ENCODE measurements around the gene FIGN. TPM values are rescaled to one million over a fixed set of nuclear protein-coding genes. Genes with fewer than 3 reads are reported as not detected.

The FIGN gene
- total RNA-seq, 1 donor: under 0.01 TPM

DNA sequence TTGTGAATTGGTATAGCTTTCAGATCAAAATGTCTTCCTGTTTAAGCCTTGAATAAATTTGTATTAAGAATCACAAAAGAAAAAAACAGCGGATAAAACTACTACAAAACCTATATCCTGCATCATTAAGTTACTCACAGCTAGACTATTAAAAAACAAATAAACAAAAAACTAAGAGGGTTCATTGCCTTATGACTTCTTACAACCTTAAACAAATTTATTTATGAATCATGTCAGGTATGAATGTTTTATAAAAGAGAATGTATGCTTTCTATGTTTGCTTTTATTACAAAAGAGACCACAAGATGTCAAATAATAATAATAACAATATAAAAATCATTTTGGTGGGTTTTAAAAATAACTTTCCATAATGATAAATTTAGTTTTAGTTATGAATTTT, 109.6 kb downstream of the FIGN start:
- no peak for DNase-seq (ENCODE audit: low read depth in 2 of 3, low spot score in 2 of 3)

DNA sequence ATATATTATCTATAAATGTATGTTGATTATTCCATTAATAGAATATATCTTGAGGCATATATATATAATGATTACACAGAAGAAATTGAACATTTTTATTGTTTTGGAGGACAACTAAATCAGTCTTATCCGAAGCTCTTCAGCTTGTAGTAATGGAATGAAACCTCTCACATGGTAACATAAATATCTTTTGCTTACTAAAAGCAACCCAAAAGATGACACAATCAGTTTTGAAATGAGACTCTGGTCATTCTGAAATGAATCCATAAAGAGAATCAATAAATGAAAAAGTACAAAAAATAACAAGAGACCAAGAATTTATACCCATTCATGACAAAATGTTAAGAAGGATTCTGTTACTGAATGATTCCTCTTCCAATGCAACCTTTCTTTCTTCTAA, 110.2 kb downstream of the FIGN start:
- DNase-seq (ENCODE audit: low read depth in 2 of 3, low spot score in 2 of 3): no peak

DNA sequence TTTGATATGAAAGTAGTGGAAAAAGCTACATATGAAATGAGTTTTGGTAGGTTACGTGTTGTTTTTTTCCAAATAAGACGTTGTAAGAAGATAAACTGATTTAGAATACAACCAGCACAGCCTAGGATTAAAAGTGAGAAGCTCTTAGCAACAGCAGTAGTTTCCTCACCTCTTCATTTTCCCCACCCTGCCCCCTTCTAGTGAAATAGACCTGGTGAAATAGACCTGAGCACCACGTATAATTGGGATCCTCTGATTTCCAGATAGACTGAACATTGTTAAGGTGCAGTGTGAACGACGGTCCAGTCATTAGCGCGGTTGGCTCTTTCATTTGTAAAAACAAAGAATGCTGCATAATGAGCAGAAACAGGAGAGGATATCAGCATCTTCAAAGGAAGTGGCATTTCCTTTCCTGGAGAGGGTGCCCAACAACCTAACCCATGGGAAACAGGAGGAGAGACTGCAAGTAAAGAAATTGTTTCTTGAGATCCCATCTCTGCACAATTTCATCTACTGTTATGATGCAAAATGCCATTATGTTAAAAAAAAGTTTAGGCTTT, 114.3 kb downstream of the FIGN start:
- no peak for DNase-seq (ENCODE audit: low read depth in 2 of 3, low spot score in 2 of 3)

GRCh38 chr2:163617517-163617916, 118.3 kb downstream of the FIGN start:
- DNase-seq (ENCODE audit: low read depth in 2 of 3, low spot score in 2 of 3): no peak

DNA sequence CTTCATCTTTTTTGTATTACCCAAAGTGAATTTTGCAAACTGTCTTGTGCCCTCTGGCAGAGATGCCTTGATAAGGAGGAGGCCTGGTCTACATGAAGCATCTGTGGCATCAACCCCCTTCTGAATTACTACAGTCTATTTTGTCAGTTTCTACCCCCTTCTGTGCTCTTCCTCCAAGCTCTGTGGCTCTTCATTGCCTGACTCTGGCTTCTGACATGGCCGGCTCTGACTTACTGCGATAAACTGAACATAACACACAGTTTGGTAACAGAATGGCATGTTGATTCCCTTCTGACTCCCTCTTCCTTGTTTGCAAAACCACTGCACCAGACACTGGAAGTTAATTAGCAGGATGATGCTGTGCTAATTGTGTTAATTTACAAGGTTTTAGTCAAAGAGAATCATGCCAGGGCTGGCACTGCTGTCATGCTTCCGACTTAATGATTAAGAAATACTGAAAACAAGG, 122.5 kb downstream of the FIGN start:
- DNase-seq (ENCODE audit: low read depth in 2 of 3, low spot score in 2 of 3): no peak

DNA sequence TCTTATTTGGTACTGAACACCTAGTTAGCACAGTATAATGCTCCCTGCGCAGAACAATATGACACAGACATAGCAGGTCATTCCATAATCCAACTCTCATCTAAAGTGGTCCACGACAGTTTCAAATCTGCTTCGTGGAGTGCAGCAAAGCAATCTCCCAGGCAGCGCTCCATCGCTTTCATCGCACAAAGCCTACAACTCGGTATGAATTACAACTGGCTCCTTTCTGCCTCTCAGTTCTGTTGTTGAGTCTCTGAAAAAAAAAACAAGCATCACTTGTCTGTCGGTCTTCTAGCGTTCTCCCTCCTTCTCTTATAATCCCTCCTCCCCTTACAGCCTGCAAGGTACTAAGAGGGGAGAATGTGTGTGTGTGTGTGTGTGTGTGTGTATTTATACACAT, 123.5 kb downstream of the FIGN start:
- DNase-seq (ENCODE audit: low read depth in 2 of 3, low spot score in 2 of 3): no peak

- DNase-seq (ENCODE audit: low read depth in 2 of 3, low spot score in 2 of 3): no peak
Measured at GRCh38 chr2:163611557-163611906, 124.3 kb downstream of the FIGN start.

DNA sequence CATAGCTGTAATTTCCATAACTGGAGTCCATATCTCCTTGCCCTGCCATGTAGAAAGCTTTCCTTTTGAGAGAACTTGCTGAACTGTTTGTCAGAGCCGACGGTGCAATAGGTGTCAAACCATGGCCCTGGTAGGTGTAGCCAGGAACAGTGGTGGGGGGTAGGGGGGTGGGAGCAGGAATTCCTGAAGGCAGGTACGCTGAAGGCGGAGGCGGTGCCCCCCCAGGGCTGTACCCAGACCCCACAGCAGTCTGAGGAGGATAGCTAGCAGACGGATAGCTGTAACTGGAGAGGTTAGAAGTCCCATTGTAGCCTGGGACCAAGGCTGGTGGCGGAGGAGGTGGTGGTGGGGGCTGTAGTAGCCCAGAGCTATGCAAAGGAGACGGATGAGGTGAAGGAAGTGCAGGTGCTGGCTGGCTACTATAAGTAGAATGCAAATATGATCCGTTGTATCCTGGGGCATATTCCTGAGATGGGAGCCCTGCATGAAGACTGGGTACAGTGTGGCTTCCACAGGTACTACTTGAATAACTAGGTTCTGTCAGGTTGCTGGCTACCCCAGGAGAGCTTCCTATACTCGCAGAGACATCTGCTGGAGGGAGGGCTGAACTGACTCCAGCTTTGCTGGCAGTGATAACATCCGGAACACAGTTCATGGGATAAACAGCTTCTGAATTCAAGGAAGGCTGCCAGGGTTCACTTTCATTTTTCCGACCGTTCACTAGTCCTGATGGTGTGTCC, 124.8 kb downstream of the FIGN start:
- DNase-seq (ENCODE audit: low read depth in 2 of 3, low spot score in 2 of 3): no peak

GRCh38 chr2:163607630-163608029, 128.2 kb downstream of the FIGN start:
- DNase-seq (ENCODE audit: low read depth in 2 of 3, low spot score in 2 of 3): no peak

- no peak for DNase-seq (ENCODE audit: low read depth in 2 of 3, low spot score in 2 of 3)
Measured at GRCh38 chr2:163606878-163607277, 128.9 kb downstream of the FIGN start.

- no peak for DNase-seq (ENCODE audit: low read depth in 2 of 3, low spot score in 2 of 3)
Measured at GRCh38 chr2:163605779-163606178, 130.0 kb downstream of the FIGN start.

DNA sequence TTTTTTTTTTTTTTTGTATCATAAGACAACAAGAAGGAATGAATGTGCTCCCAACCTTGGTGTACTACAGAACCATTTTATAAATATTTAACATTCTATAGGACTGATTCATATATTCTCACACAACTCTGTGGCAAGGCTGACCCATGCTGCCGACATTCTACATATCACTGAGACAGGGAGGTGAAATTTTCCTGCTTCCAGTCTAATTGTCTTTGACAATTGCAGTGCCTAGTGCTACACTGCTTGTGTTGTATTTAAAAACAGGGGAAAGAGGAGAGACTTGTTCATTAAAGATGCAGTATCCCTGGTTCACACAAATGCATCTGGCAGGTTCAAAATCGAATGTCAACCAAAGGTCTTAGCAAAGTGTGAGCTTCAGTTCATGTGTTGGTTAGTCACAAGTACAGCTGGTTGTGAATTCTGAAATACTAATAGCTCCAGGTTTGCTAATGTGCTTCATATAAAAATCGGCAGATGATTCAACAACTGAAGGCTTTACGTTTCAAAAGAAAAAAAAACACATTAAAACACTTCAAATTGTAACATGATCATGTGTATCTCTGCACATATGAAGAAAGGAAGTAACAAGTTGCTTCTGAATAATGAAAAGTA, 130.8 kb downstream of the FIGN start:
- DNase-seq (ENCODE audit: low read depth in 2 of 3, low spot score in 2 of 3): no peak

DNA sequence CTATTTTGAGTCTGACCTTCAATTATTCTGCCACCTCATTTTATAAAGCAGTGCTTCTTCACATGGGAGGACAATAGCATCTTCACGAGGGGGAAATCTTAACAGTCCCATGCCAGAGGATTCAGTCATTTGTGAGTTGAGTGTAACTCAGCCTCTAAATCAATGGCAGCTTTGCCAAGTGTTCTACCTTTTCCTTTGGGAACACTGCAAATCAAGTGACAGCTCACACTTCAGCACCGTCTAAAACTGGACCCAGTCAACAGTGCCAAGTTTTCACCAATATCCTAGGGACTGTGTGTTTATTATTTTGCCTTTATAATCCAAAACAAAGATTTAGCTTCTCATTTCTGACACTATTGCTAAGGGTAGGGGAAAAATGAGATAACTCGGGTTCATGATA, 133.6 kb downstream of the FIGN start:
- no peak for DNase-seq (ENCODE audit: low read depth in 2 of 3, low spot score in 2 of 3)

DNA sequence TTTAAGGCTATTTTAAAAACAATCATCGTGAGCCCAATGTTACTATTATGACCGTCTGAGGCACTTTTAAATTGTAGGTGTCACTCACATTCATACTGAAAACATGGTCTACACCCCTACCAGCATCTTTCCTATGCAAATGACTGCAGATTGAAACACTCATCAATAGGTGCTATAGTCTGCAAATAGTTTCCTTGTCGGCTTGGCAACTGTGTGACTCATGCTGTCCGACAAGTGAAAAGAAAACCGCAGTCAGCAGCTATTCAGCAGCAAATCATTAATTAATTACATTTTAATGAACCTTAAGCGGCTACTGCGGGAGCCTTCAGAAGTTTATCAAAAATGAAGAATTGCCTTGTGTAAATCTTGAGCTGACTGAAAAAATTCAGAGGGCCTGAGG, 134.4 kb downstream of the FIGN start:
- no peak for DNase-seq (ENCODE audit: low read depth in 2 of 3, low spot score in 2 of 3)

DNA sequence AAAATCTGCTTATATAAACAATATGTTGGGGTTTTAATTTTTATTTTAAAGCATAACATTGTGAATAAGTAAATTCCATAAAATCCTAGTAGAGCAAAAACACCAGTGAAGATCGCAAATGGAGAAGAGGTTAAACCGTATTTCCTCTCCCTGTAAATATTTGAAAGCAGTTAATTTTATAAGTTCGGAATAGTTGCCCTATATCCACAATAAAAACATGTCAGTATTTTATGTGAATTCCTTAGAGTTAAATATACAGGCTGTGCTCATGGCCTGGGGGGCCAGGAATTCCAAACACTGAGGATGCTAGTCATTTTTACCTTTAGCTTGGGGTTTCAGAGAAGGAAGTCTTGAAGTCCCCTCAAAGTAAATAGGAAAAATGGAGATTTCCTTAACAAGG, 135.0 kb downstream of the FIGN start:
- DNase-seq (ENCODE audit: low read depth in 2 of 3, low spot score in 2 of 3): no peak

GRCh38 chr2:163595028-163595427, 140.8 kb downstream of the FIGN start:
- no peak for DNase-seq (ENCODE audit: low read depth in 2 of 3, low spot score in 2 of 3)

DNA sequence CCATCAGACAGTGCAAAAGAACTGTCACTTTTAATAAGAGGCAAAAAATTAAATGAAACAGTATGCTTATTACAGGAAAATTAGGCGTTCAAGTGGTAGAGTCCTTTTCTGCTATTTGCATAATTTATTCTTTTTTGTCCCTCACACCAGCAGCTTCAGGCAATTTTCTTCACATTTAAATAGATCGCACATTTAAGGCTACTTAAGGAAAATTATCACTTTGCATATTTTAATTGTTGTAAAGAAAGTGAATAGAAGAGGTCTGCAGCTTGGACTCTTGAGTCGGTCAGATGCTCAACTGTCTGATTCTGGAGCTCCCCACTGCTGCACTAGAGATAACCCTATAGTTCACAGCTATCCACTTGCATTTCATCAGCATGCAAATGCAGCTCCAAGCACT, 141.3 kb downstream of the FIGN start:
- DNase-seq (ENCODE audit: low read depth in 2 of 3, low spot score in 2 of 3): no peak

GRCh38 chr2:163593982-163594381, 141.8 kb downstream of the FIGN start:
- DNase-seq (ENCODE audit: low read depth in 2 of 3, low spot score in 2 of 3): no peak

GRCh38 chr2:163592954-163593622, 142.7 kb downstream of the FIGN start:
- no peak for DNase-seq (ENCODE audit: low read depth in 2 of 3, low spot score in 2 of 3)

DNA sequence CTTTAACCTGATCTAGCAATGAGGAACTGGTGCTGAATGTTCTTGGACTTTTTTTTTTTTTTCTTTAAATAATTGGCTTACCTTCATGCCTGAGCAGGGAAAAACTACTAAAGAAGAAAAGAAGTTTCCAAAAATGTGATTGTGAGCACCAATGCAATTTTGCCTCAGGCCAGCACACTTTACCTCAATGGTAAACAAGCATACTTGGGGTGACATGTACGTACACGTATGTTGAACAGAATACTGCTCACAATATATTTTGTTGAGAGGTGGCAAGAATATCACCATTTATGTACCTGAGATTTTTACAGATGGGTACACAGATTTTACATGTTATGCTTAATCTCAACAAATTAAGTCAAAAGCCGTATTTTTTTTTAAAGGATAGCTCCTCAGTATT, 144.3 kb downstream of the FIGN start:
- DNase-seq (ENCODE audit: low read depth in 2 of 3, low spot score in 2 of 3): no peak

GRCh38 chr2:163580757-163581156, 155.1 kb downstream of the FIGN start:
- no peak for DNase-seq (ENCODE audit: low read depth in 2 of 3, low spot score in 2 of 3)

GRCh38 chr2:163574309-163574708, 161.5 kb downstream of the FIGN start:
- DNase-seq (ENCODE audit: low read depth in 2 of 3, low spot score in 2 of 3): no peak

All from hematopoietic multipotent progenitor cell (in vitro differentiated cells).